Skeletal muscle tissue (tissue), 4 donors: Measurements from ENCODE around the gene PHLPP1. TPM values are rescaled to one million over a fixed set of nuclear protein-coding genes. Genes with fewer than 3 reads are reported as not detected.

ENCODE experiments used
- H3K27ac ChIP-seq: one replicate; pipeline ENCODE4 v1.7.0; 2013; ENCODE audit warnings: mild to moderate bottlenecking, low read depth, low read length, inconsistent platforms
- H3K27me3 ChIP-seq, 3 donors: one replicate each; pipeline ENCODE4 v1.7.0; 2013; ENCODE audit warnings: low read length in 3 of 3; ENCODE audit not compliant: control insufficient read depth in 3 of 3, insufficient read depth in 3 of 3
- H3K36me3 ChIP-seq, 3 donors: one replicate each; pipeline ENCODE4 v1.7.0; 2013; ENCODE audit warnings: low read length in 3 of 3; ENCODE audit not compliant: control insufficient read depth in 3 of 3, insufficient read depth in 3 of 3
- H3K4me1 ChIP-seq, 3 donors: one replicate each; pipeline ENCODE4 v1.7.0; 2013; ENCODE audit warnings: low read length in 3 of 3, mild to moderate bottlenecking in 3 of 3; ENCODE audit not compliant: control insufficient read depth in 3 of 3, insufficient read depth in 3 of 3
- H3K4me3 ChIP-seq, 3 donors: one replicate each; pipeline ENCODE4 v1.7.0; 2013; ENCODE audit warnings: low read length in 3 of 3
- H3K9ac ChIP-seq, 3 donors: one replicate each; pipeline ENCODE4 v1.7.0; 2013; ENCODE audit warnings: low read length in 3 of 3, mild to moderate bottlenecking in 3 of 3, moderate library complexity in 2 of 3, low read depth in 1 of 3
- H3K9me3 ChIP-seq, 3 donors: one replicate each; pipeline ENCODE4 v1.7.0; 2013; ENCODE audit warnings: low read length in 3 of 3; ENCODE audit not compliant: control insufficient read depth in 3 of 3
- total RNA-seq: library from RNA; depleted of rRNA; stranded (reverse); fragments of >200 nt; gene quantifications from one replicate; pipeline ENCODE4 v1.2.3, GENCODE V29; 2014
- donor health status: Osteomylitis.

Gene PHLPP1
- total RNA-seq, 1 donor from 2014 or later, result 11.5 TPM

DNA sequence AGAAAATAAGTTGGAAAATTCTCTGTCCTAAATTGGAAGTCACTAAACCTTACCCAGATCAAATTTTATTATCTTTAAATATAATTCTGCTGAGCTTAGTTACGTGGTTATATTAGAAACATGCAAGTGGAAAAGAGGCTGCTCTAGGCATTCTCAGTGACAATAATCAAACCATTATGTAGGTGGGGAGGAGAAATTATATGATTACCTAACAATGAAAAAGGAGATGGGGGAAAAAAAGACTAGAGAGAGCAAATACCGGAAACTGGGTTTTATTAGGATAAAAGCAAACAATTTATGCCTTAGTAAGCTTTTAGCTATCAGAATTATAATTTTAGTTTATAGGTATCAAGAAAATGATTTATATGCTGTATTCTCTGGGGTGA is 53.2 kb downstream of the PHLPP1 start:
- Histone ChIP-seq H3K36me3 (no peaks in the 10 kb centered on the region), H3K4me1 (peaks cover 0 to 3% (median 0%) of the 10 kb centered on the region in 3 donors), H3K27ac (no peak overlapping the region), H3K9ac (no peak overlapping the region), H3K4me3 (no peak overlapping the region), H3K9me3 (no peaks in the 10 kb centered on the region), H3K27me3 (no peaks in the 10 kb centered on the region)

DNA sequence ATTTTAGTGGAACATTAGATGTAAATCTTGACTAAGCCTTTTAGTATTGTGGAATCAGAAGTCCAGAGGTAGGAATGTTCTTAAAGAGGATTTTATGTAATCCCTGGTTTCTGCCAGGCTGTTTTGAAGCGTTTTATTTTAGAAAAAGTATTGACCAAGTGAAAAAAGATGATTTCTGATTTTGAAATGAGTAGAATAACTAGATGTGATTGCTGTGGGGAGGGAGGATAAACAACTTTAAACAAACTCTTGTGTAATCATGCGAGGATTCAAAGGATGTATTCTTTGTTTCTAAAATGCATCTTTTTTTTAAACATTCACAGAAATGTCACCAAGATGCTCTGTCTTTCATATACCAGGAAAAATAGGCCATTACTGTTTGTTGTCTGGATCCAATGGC is 53.9 kb downstream of the PHLPP1 start:
- no peaks in the 10 kb centered on the region for H3K9me3 ChIP-seq
- no peaks in the 10 kb centered on the region for H3K36me3 ChIP-seq
- peaks cover 0 to 5% (median 3%) of the 10 kb centered on the region in 3 donors for H3K4me1 ChIP-seq
- H3K27me3 ChIP-seq, result no peaks in the 10 kb centered on the region
- H3K9ac ChIP-seq, result no peak overlapping the region
- H3K4me3 ChIP-seq, result no peak overlapping the region
- H3K27ac ChIP-seq, result no peak overlapping the region

DNA sequence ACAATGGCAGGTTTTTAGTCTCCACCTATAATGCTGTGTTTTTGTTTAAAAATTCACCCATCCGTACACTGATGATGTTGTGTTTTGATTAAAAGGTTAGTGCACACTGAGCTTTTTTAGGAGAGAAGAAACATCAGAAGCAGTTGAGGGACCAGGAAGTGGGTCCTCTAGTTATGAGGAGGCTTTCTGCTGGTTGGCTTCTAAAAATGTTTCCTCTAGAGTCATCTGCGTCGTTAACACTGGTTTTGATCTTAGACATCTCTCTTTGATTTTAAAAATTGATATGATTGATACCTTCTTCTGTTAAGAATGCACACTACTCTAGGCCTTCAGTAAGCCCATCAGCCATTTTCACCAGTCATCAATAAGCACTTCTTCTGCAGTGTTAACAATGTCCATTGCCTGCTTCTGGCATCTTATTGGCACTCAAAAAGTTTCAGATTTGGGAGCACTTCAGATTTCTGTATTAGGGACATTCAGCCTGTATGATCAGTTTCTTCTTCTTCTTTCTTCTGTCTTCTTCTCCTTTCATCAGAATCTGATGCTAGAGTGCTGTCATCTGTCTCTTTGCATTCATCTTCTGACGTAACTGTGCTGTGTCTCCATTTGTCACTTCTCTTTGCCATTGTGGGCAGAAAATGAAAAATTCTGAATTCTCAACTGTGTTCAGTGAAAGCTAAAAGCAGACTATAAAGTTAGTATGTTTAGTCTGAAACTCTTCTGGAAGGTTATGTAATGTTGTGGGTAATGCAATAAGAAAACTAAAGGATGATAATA is 56.3 kb downstream of the PHLPP1 start:
- Histone ChIP-seq H3K27me3 (no peaks in the 10 kb centered on the region), H3K4me3 (no peak overlapping the region), H3K27ac (no peak overlapping the region), H3K4me1 (peaks cover 0 to 5% (median 3%) of the 10 kb centered on the region in 3 donors), H3K9me3 (no peaks in the 10 kb centered on the region), H3K9ac (no peak overlapping the region), H3K36me3 (no peaks in the 10 kb centered on the region)

DNA sequence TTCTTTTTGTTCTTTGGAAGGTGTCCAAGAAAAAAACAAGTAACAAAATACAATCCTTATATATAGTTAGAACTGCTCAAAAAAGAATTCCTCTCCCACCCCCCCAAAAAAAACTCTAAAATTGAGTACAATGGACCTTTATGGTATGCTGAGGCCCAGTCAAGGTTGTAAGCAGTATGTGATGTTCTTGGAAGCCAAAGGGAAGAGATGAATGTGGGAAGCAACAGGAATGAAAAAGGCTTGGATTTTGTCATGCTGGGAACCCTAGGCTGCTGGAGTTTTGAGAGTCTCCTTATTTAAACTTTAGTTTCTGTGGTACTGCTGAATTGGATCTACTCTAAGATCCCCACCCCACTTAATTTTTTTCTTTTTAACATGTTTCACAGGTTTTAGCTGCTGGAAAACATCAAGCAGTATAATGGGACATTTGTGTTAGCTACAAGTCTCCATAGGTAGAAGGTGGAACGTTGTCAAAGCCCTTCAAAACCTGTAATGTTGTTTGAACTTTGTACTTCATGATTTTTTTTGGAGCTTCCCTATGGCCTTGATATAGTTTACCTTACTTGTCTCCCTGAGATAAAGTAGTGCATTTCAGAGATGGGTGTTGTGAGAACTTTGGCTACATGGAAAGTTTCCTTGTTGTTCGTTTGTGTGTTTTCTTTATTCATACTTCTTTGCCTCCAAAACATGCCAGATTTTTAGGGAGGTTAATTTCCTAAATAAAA is 57.7 kb downstream of the PHLPP1 start:
- no peaks in the 10 kb centered on the region for H3K36me3 ChIP-seq
- H3K4me1 ChIP-seq, result peaks cover 0 to 5% (median 0%) of the 10 kb centered on the region in 3 donors
- H3K4me3 ChIP-seq, result no peak overlapping the region
- no peak overlapping the region for H3K27ac ChIP-seq
- H3K9ac ChIP-seq, result no peak overlapping the region
- H3K27me3 ChIP-seq, result no peaks in the 10 kb centered on the region
- H3K9me3 ChIP-seq, result no peaks in the 10 kb centered on the region

DNA sequence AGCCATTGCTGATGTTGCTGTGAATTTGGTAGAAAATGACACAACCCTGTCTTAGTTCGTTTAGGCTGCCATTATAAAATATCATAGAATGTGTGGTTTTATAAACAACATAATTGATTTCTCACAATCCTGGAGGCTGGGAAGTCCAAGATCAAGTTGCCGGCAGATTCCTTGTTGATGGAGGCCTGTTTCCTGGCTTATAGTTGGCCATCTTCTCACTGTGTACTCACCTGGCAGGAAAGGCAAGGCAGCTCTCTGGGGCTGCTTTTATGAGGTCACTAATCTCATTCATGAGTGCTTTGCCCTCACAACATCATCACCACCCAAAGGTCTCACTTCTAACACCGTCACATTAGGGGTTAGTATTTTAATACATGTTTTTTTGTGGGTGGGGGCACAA is 58.4 kb downstream of the PHLPP1 start:
- Histone ChIP-seq H3K27ac (no peak overlapping the region), H3K4me3 (no peak overlapping the region), H3K9ac (no peak overlapping the region), H3K36me3 (no peaks in the 10 kb centered on the region), H3K9me3 (no peaks in the 10 kb centered on the region), H3K27me3 (no peaks in the 10 kb centered on the region), H3K4me1 (peaks cover 0 to 5% (median 0%) of the 10 kb centered on the region in 3 donors)

DNA sequence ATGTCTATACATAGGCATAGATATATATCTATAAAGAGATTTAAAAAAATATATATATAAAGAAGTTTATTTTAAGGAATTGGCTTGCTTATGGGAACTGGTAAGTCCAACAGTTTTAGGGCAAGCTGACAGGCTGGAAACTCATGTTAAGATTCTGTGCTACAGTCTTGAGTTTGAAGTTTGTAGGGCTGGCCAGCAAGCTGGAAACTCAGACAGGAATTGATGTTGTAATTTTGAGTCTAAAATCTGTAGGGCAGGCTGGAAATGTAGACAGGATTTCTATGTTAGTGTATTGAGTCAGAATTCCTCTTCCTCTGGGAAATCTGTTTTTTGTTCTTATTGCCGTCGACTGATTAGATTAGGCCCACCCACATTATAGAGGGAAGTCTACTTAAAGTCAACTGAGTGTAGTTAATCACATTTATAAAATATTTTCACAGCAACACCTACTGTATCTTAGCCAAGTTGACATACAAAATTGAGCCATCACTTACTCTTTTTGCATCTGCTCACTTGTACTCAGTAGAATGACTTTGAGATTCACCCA is 60.8 kb downstream of the PHLPP1 start:
- Histone ChIP-seq H3K9me3 (no peaks in the 10 kb centered on the region), H3K27me3 (no peaks in the 10 kb centered on the region), H3K4me1 (peaks cover 0 to 5% (median 0%) of the 10 kb centered on the region in 3 donors), H3K9ac (no peak overlapping the region), H3K36me3 (no peaks in the 10 kb centered on the region), H3K27ac (no peak overlapping the region), H3K4me3 (no peak overlapping the region)

DNA sequence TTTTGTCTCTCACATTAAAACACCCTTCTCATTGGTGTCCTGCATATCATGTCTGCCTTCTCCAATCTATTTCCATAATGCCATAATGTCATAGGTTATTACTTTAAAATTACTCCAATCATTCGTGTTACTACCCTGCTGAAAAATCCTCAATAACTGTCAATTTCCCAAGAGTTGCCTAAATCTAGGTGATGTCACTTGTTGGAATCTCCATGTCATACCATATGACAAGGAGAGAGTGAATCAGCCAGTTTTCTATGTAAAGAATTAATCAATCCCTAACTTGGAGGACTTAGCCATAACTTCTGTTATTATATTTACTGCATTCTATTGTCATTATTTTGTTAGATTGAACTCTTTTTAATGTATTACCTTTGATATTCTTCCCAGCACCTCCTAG is 62.5 kb downstream of the PHLPP1 start:
- Histone ChIP-seq H3K27me3 (no peaks in the 10 kb centered on the region), H3K36me3 (no peaks in the 10 kb centered on the region), H3K4me1 (peaks cover 0 to 9% (median 0%) of the 10 kb centered on the region in 3 donors), H3K27ac (no peak overlapping the region), H3K4me3 (no peak overlapping the region), H3K9me3 (no peaks in the 10 kb centered on the region), H3K9ac (no peak overlapping the region)

DNA sequence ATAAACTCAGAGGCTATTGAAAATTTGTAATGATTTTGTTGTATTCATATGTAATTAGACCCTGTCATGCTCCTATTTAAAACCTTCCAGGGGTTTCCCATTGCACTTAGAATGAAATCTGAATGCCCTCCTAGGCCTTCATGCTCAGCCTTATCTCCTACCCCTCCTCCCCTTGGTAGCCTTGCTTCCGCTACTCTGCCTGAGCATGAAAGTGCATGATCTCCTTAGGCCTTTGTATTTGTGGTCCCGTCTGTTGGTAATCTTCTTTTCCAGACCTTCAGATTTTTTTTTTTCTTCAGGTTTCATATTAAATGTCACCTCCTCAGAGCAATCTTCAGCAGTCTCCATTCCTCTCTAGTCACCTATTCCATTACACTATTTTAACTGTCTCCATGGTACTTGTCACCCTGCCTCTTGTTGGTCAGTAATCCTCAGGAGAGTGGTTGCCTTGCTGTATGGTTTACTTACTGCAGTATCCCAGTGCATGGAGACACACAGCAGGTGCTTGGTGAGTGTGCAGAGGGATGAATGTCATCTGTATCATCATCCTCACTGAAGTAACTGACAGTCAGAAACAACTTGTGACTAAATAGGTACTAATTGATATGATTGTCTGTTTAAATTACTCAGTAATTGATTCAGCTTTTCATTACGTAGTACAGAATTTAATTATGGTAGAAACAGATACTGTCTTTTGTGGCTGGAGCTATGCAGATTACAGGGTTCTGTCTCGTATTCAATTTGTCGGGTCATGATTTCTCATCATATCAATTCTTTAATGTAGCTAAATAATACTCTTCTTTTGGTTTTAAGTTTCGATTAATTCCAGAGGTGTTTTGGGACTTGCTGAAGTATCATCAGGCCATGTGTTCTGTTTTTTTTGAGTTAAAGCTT is 63.9 kb downstream of the PHLPP1 start:
- Histone ChIP-seq H3K9ac (no peak overlapping the region), H3K9me3 (no peaks in the 10 kb centered on the region), H3K36me3 (no peaks in the 10 kb centered on the region), H3K4me1 (peaks cover 0 to 4% (median 0%) of the 10 kb centered on the region in 3 donors), H3K4me3 (no peak overlapping the region), H3K27ac (no peak overlapping the region), H3K27me3 (no peaks in the 10 kb centered on the region)

DNA sequence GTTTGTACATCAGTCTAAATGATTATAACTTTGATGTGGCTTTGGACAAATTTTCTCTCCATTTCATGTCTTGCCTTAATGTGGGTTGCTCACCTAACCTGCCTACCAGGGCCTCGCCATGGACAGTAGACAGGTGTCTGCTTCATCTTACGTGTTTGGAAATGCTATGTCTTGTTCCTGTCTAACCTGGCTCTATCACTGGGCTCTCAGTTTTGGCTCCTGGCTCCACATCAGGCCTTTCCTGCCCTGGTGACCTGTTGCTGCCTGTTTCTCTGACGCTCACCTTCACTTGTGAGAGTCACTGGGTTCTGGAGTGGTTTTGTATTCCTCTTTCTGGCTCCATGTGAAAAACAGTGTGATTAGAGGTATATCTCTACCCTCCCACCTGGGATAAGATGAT is 65.9 kb downstream of the PHLPP1 start:
- no peaks in the 10 kb centered on the region for H3K36me3 ChIP-seq
- H3K4me3 ChIP-seq, result no peak overlapping the region
- H3K27me3 ChIP-seq, result no peaks in the 10 kb centered on the region
- H3K9ac ChIP-seq, result no peak overlapping the region
- H3K27ac ChIP-seq, result no peak overlapping the region
- peaks cover 0 to 8% (median 0%) of the 10 kb centered on the region in 3 donors for H3K4me1 ChIP-seq
- no peaks in the 10 kb centered on the region for H3K9me3 ChIP-seq
